K562 (cell line): ENCODE results near the gene HSPB6. TPM values are rescaled to one million over a fixed set of nuclear protein-coding genes. Genes with fewer than 3 reads are reported as not detected.

ENCODE experiments used
- ATF3 ChIP-seq, 2 experiments: fragments of 450-650 bp in 1 of 2; sonication (generic) in 1 of 2; formaldehyde crosslinking in 1 of 2; IDR thresholded peaks in 1 of 2; conservative IDR thresholded peaks in 1 of 2; 2 replicates each; pipeline versions ENCODE4 v1.6.1 to v1.8.1; 2016 to 2023; ENCODE audit warnings: mild to moderate bottlenecking in 2 of 2, moderate library complexity in 2 of 2, inconsistent platforms in 1 of 2, missing genetic modification reagents in 1 of 2
- CAMTA2 ChIP-seq: fragments of 250-450 bp; sonication (Bioruptor Pico); conservative IDR thresholded peaks from 2 replicates; pipeline ENCODE4 v1.5.1; 2022
- CBX5 ChIP-seq: IDR thresholded peaks from 2 replicates; pipeline ENCODE4 v1.6.1; 2014; ENCODE audit warnings: low read depth, borderline replicate concordance
- HDAC6 ChIP-seq: IDR thresholded peaks from 2 replicates; pipeline ENCODE4 v1.6.1; 2012; ENCODE audit warnings: low read depth, mild to moderate bottlenecking, control low read depth, inconsistent platforms, low read length, moderate library complexity
- HES1 ChIP-seq: fragments of 450-650 bp; IDR thresholded peaks from 2 replicates; pipeline ENCODE4 v1.6.1; 2016; ENCODE audit warnings: low read depth, mild to moderate bottlenecking, moderate library complexity
- HLTF ChIP-seq: fragments of 450-650 bp; IDR thresholded peaks from 2 replicates; pipeline ENCODE4 v1.6.1; 2016
- MTA2 ChIP-seq: fragments of 450-650 bp; IDR thresholded peaks from 2 replicates; pipeline ENCODE4 v1.6.1; 2016; ENCODE audit warnings: low read depth
- MYNN ChIP-seq, 2 experiments: sonication (generic); formaldehyde crosslinking in 1 of 2; IDR thresholded peaks; 2 replicates each; pipeline versions ENCODE4 v1.5.0 to v1.6.1; 2016 to 2020; ENCODE audit warnings: antibody characterized with exemption in 1 of 2, missing genetic modification reagents in 1 of 2
- PTTG1 ChIP-seq: fragments of 450-650 bp; IDR thresholded peaks from 2 replicates; pipeline ENCODE4 v1.6.1; 2016; ENCODE audit warnings: low read depth, mild to moderate bottlenecking, missing genetic modification characterization, missing compliant biosample characterization
- TBL1XR1 ChIP-seq, 2 experiments: IDR thresholded peaks; 2 replicates each; pipeline ENCODE4 v1.6.1; 2012; ENCODE audit warnings: improper control_type of control experiment in 2 of 2, low read length in 2 of 2, mild to moderate bottlenecking in 1 of 2
- TFAP4 ChIP-seq: sonication (generic); formaldehyde crosslinking; IDR thresholded peaks from 2 replicates; pipeline ENCODE4 v1.8.0; 2022; ENCODE audit warnings: missing genetic modification reagents, mild to moderate bottlenecking, moderate library complexity, borderline replicate concordance
- TGIF2 ChIP-seq: sonication (generic); formaldehyde crosslinking; IDR thresholded peaks from 2 replicates; pipeline ENCODE4 v1.8.1; 2022; ENCODE audit warnings: mild to moderate bottlenecking, missing genetic modification reagents, moderate library complexity
- THRA ChIP-seq: fragments of 450-650 bp; IDR thresholded peaks from 2 replicates; pipeline ENCODE4 v1.6.1; 2017; ENCODE audit warnings: mild to moderate bottlenecking, moderate library complexity
- THRAP3 ChIP-seq: fragments of 450-650 bp; IDR thresholded peaks from 2 replicates; pipeline ENCODE4 v1.6.1; 2016; ENCODE audit warnings: mild to moderate bottlenecking, inconsistent platforms, borderline replicate concordance
- ZKSCAN1 ChIP-seq: fragments of 150-350 bp; IDR thresholded peaks from 2 replicates; pipeline ENCODE4 v1.6.1; 2016; ENCODE audit warnings: low read depth, low read length
- ZNF384 ChIP-seq: IDR thresholded peaks from 2 replicates; pipeline ENCODE4 v1.6.1; 2012; ENCODE audit warnings: low read depth, low read length, improper control_type of control experiment
- ZNF444 ChIP-seq: fragments of 250-450 bp; sonication (Bioruptor Pico); IDR thresholded peaks from 2 replicates; pipeline ENCODE4 v1.4.0; 2020; ENCODE audit warnings: mild to moderate bottlenecking, moderate library complexity
- ZNF449 ChIP-seq: fragments of 250-450 bp; sonication (Bioruptor Pico); IDR thresholded peaks from 2 replicates; pipeline ENCODE4 v1.8.0; 2022; ENCODE audit warnings: moderate library complexity, mild to moderate bottlenecking, inconsistent platforms
- ZNF655 ChIP-seq: fragments of 250-450 bp; sonication (Bioruptor Pico); IDR thresholded peaks from 2 replicates; pipeline ENCODE4 v1.5.0; 2021
- ZNF77 ChIP-seq: fragments of 250-450 bp; sonication (Bioruptor Pico); IDR thresholded peaks from 2 replicates; pipeline ENCODE4 v1.5.0; 2020
- polyA plus RNA-seq, 8 experiments: library from polyadenylated mRNA; depleted of rRNA in 4 of 8; stranded (reverse) in 5 of 8; unstranded in 3 of 8; fragments of >200 nt; fragmentation: Nextera tagmentation in 2 of 8; fragmentation: Illumina TruSeq in 1 of 8; extraction: Ambion mirVana in 2 of 8; extraction: Trizol in 1 of 8; gene quantifications; 2 replicates each; pipeline versions ENCODE4 v1.2.1 to v1.2.3, GENCODE V29; 2011 to 2014; ENCODE audit warnings: inconsistent platforms in 1 of 8, missing spikeins in 1 of 8
- total RNA-seq, 7 experiments: library from RNA; depleted of rRNA in 6 of 7; stranded (reverse); fragments of >200 nt in 6 of 7; fragmentation: Illumina TruSeq in 2 of 7; extraction: Trizol in 2 of 7; gene quantifications; 2 replicates each; pipeline versions ENCODE4 v1.2.1 to v1.2.3, GENCODE V29; 2011 to 2021; ENCODE audit warnings: low replicate concordance in 1 of 7

The HSPB6 gene
- total and polyA plus RNA-seq, 9 of the 15 experiments (the other 6 are each of a cell fraction or from before 2014, with no cell fraction given), result 0.55 TPM; not detected in 8

GRCh38 chr19:35748106-35749020 is 8.5 kb downstream of the HSPB6 start, which contains the start of gene LIN37 (continued):
- TF ChIP-seq CAMTA2, result no peak
- no peak for TF ChIP-seq ZNF77 (CRISPR knock-in tag)
- no peak for TF ChIP-seq MTA2
- TF ChIP-seq ZNF384, result no peak
- TF ChIP-seq PTTG1, result no peak
- TF ChIP-seq ZNF444 (CRISPR knock-in tag), result no peak
- TF ChIP-seq MYNN (IDR thresholded peaks at IDR 0.05), result no peak
- TF ChIP-seq MYNN (CRISPR knock-in tag; IDR thresholded peaks at IDR 0.05), result no peak
- no peak for TF ChIP-seq CBX5
- TF ChIP-seq HES1, result no peak
- no peak for TF ChIP-seq THRA
- TF ChIP-seq TBL1XR1 (IDR thresholded peaks at IDR 0.05; ENCODE audit: low read length in 2 of 2), result no peak
- TF ChIP-seq ZNF449 (CRISPR knock-in tag), result no peak
- no peak for TF ChIP-seq HDAC6
- TF ChIP-seq TFAP4 (CRISPR knock-in tag), result peak; percentile 63; the same call in 1 of the 2 replicates
- no peak for TF ChIP-seq ZNF655 (CRISPR knock-in tag)
- no peak for TF ChIP-seq HLTF
- TF ChIP-seq TGIF2, result no peak; the same call in 1 of the 2 replicates
- TF ChIP-seq ZKSCAN1, result no peak
- no peak for TF ChIP-seq THRAP3
- peak; percentile 45; the same call in 1 of the 2 replicates for TF ChIP-seq ATF3 (IDR thresholded peaks at IDR 0.05)
- TF ChIP-seq ATF3 (CRISPR knock-in tag; conservative IDR thresholded peaks at IDR 0.05), result peak; percentile 49; the same call in 1 of the 2 replicates
